ENCODE measurements around the gene SHB. TPM values are rescaled to one million over a fixed set of nuclear protein-coding genes. Genes with fewer than 3 reads are reported as not detected.

SHB gene, protein sequence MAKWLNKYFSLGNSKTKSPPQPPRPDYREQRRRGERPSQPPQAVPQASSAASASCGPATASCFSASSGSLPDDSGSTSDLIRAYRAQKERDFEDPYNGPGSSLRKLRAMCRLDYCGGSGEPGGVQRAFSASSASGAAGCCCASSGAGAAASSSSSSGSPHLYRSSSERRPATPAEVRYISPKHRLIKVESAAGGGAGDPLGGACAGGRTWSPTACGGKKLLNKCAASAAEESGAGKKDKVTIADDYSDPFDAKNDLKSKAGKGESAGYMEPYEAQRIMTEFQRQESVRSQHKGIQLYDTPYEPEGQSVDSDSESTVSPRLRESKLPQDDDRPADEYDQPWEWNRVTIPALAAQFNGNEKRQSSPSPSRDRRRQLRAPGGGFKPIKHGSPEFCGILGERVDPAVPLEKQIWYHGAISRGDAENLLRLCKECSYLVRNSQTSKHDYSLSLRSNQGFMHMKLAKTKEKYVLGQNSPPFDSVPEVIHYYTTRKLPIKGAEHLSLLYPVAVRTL
- 0.41 and 0.61 TPM in 2 replicates for total RNA-seq

- intact Hi-C loops (cut with micrococcal nuclease) = loop anchor here (1.0 to 10.0 kb wide), 5 partner anchors 57 to 584 kb away; partner anchors contain the start of genes DCAF10, POLR1E and SLC25A51
Measured at GRCh38 chr9:38068701-38069628, at the start of gene SHB. TSS of gene SHB (minus strand) at chr9:38069227. CDS start at chr9:38068645, 582 bp downstream.

DNA sequence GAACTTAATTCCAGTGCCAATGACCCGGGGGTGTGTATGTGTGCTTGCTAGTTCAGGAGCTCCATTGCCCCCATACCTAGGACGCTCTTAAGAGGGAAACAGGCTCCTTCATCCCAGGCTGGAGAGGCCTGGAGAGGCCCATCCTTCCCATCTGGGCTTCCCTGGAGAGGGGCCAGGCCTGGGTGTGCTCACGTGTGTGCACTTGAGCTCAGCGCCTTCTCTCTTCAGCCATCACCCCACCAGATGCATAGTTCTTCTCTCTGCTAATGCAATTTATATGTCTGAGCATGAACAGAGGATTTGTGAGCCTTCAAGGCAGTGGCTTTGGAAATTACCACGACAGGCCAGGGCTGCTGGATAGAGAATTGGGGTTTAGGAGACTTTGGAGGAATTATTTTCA, 48.6 kb upstream of the SHB start:
- intact Hi-C loops (cut with micrococcal nuclease) = no loop called here

DNA sequence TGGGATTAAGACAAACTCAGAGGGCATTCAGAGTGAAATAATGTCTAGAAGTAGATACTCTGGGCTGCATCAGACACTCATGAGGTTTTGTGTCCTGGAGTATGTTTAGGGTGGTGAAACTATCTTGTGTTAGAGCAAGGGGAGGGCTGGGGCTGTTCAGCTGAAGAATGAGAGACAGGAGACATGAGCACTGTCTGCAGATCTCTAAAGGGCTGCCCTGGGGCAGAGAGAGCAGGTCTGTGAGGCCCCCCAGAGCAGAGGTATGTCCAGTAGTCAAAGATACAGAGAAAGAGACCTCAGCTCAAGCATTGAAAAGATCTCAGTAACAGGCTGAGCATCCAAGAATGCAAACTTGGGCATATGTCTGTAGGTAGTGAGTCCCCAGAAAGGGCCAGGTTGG, 45.9 kb upstream of the SHB start:
- intact Hi-C loops (cut with micrococcal nuclease) = no loop called here

DNA sequence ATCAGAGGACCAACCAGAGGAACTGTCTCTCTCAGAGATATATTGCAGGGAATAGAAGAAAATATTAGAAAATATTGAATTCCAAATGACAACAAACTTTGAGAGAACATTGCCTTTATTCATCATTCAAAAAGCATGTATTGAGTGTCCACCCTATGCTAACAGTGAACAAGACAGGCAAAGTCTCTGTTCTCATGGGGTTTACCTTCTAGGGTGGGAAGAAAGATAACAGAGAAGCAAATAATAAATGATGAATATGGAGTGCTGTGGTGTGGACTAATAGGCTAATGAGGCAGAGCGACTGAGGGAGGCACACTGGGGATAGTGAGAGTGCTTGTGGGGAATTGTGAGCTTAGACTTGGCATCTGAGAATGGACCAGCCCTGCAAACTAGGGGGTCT, 43.4 kb upstream of the SHB start:
- intact Hi-C loops (cut with micrococcal nuclease) = no loop called here

- intact Hi-C loops (cut with micrococcal nuclease) = no loop called here
Measured at GRCh38 chr9:38112049-38112448, 43.0 kb upstream of the SHB start.

GRCh38 chr9:38110476-38110875, 41.4 kb upstream of the SHB start:
- intact Hi-C loops (cut with micrococcal nuclease) = no loop called here

GRCh38 chr9:38109601-38110000, 40.6 kb upstream of the SHB start:
- intact Hi-C loops (cut with micrococcal nuclease) = no loop called here

GRCh38 chr9:38108326-38108725, 39.3 kb upstream of the SHB start:
- intact Hi-C loops (cut with micrococcal nuclease) = no loop called here

GRCh38 chr9:38107811-38108304, 38.8 kb upstream of the SHB start:
- intact Hi-C loops (cut with micrococcal nuclease) = no loop called here

DNA sequence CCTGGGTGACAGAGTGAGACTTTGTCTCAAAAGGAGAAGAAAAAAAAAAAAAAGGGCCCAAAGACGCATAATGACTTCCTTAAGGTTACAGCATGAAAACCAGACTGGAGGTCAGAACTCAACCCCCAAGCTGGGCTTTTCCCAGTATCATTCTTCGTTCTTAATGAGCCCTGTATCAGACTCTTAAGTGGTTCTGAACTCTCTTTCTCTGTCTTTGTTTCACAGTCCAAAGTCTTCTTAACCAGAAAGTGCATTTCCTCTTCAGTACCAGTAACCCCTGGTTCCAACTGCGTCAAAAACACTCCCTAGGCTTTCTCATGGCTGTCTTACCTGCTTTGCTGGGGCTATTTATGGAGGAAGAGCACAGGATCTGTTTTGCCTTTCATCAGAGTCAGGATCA, 38.4 kb upstream of the SHB start:
- intact Hi-C loops (cut with micrococcal nuclease) = no loop called here

DNA sequence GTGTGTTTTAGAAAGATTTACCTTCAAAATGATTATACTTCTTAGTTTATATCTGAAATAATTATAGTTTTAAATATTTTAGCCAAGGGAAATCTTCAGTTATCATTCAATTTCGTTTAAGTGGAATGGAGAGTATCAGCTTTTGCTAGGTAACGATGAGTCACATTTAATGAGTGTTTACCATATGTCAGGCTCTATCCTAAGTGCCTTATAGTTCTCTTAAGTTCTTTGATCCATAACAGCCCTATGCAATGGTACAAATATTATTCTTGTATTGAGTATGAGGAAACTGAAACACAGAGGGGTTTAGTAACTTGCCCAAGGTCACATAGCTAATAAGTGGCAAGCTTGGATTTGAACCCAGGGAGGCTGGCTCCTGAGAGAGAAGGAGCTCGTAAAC, 37.5 kb upstream of the SHB start:
- intact Hi-C loops (cut with micrococcal nuclease) = no loop called here

GRCh38 chr9:38103340-38103739, 34.3 kb upstream of the SHB start:
- intact Hi-C loops (cut with micrococcal nuclease) = no loop called here

DNA sequence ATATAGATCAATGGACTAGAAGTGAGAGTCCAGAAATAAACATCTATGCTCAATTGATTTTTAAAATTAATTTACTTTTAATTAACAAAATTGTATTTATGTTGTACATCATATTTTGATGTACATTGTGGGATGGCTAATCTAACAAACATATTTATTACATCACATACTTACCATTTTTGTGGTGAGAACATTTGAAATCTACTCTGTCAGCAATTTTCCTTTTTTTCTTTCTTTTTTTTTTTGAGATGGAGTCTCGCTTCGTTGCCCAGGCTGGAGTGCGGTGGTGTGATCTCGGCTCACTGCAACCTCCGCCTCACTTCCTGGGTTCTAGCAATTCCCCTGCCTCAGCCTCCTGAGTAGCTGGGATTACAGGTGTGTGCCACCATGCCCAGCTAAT, 32.4 kb upstream of the SHB start:
- intact Hi-C loops (cut with micrococcal nuclease) = no loop called here

DNA sequence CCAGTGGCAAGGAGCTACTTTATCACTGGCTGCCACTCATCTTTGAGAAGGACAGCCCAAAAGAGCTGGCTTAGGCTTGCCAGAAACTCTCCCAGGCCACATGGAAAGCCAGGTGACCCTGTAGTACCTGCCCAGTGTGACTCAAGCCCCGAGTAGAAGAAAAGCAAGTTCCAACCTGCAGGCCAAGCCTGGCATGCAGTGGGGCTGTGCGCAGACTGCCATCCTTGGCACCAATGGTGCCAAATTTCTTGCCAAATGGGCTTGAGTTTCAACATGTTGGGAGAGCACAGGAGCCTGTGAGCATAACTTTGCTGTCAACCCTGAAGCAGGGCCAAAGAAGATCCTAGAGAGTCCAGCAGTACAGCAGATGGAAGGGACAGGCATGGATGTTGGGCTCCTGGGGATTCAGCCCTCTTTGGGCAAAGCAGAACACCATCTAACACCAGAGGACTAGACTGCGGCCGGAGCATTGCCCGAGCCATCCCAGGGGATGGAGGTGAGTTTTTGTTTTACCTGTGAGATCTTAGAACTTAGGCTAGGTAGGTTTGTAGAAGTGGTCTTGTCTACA, 27.3 kb upstream of the SHB start:
- intact Hi-C loops (cut with micrococcal nuclease) = no loop called here

- intact Hi-C loops (cut with micrococcal nuclease) = no loop called here
Measured at GRCh38 chr9:38094165-38094564, 25.1 kb upstream of the SHB start.

DNA sequence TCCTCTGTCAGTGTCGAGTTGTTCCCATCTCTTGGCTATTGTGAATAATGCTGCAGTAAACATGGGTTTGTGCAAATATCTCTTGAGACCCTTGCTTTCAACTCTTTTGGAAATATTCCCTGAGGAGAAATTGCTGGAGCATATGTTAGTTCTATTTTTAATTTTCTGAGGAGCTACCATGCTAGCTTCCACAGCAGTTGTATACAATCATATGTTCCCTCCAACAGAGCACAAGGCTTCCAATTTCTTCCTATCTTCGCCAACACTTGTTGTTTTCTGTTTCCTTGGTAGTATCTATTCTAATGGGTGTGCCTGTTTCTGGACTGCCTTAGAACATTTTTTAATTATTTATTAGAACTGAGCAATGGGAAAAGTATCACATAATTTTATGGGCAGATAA, 23.6 kb upstream of the SHB start:
- intact Hi-C loops (cut with micrococcal nuclease) = no loop called here

DNA sequence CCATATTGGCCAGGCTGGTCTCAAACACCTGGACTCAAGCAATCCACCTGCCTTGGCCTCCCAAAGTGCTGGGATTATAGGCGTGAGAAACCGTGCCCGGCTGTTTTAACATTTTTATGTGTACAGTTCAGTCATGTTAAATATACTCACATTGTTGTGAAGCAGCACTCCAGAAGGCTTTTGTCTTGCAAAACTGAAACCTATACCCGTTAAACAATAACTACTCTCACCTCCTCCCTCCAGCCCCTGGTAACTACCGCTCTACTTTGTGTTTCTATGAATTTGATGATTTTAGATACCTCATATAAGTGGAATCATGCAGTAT, 23.1 kb upstream of the SHB start:
- intact Hi-C loops (cut with micrococcal nuclease) = no loop called here

GRCh38 chr9:38091310-38092199, 22.5 kb upstream of the SHB start:
- intact Hi-C loops (cut with micrococcal nuclease) = no loop called here

DNA sequence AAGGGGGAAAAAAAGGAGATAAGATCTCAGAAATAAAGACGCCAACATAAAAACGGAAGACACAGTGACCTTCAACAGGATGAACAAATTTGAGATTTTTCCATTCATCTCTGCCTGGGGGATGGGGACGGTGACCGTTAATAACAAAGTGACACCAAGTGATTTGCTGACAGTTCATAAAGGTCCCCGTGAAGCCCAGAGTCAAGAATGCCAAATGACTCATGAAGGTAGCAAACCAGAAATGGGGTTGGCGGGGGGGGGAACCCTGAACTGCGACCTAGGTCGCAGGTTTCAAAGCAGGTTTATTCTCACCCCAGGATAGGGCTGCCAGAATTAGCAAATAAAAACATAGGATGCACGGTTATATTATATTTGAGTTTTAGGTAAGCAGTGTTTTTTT, 21.1 kb upstream of the SHB start:
- intact Hi-C loops (cut with micrococcal nuclease) = no loop called here

DNA sequence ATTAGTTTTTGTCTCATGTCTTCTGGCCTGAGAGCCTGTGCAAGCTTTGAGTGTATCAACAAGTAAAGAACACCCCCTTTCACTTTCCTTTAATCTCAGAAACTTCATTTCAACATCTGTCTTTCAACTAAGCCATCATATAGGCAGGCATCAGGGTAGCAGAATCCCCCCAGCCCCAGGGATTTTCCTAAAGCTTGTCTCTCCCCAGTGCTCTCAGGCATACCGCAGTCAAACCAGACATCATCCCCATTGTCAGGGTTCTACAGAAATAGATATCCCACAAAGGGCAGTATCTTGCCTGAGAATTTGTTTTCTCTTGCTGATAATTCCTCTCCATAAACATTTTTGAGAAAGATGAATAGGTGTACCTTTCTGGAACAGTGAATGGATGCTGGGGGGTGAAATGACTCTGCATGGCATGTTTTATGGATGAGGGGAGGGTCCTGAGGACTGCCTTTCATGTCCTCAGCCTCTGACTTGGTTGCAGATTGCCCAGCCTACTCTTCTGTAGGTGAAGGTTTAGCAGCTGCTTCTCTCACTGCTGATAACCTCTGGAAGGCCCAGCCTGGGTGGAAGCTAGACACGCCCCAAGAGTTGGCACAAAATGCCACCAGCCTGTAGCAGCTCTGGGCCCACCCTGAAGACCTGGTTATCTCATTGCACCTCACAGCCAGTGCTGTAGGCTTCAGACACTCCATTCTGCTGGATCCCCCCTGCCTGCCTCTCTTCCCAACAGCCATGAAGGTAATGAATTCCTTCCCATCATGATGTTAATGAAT, 20.5 kb upstream of the SHB start:
- intact Hi-C loops (cut with micrococcal nuclease) = no loop called here
